Tibial nerve (tissue), 3 donors: ENCODE measurements around the gene CD300LB.

Source experiments
- CTCF ChIP-seq, 5 experiments: fragments of 200-600 bp in 3 of 5; fragments of 450-650 bp in 2 of 5; sonication (generic) in 3 of 5; IDR thresholded peaks; one replicate each; pipeline ENCODE4 v1.5.1; 2016 to 2019; ENCODE audit warnings: antibody characterized with exemption in 5 of 5, mild to moderate bottlenecking in 3 of 5, moderate library complexity in 2 of 5
- POLR2A ChIP-seq, 2 donors: fragments of 450-650 bp; IDR thresholded peaks; one replicate each; pipeline ENCODE4 v1.6.1; 2017; ENCODE audit warnings: antibody characterized with exemption in 2 of 2, mild to moderate bottlenecking in 2 of 2, moderate library complexity in 2 of 2

- no peak for TF ChIP-seq CTCF (IDR thresholded peaks at IDR 0.05)
- no peak for TF ChIP-seq POLR2A (IDR thresholded peaks at IDR 0.05)
Measured at GRCh38 chr17:74480290-74480689, 51.0 kb downstream of the CD300LB start.
